ENCODE results near the gene AHRR.
A peak's percentile ranks its signal among the peaks of the same experiment; 100 is the strongest.
"Not testable (repeated sequence)": the region's sequence is repeated elsewhere in the genome, so short reads cannot be mapped to it uniquely, and the experiment has no call there.

The AHRR gene

DNA sequence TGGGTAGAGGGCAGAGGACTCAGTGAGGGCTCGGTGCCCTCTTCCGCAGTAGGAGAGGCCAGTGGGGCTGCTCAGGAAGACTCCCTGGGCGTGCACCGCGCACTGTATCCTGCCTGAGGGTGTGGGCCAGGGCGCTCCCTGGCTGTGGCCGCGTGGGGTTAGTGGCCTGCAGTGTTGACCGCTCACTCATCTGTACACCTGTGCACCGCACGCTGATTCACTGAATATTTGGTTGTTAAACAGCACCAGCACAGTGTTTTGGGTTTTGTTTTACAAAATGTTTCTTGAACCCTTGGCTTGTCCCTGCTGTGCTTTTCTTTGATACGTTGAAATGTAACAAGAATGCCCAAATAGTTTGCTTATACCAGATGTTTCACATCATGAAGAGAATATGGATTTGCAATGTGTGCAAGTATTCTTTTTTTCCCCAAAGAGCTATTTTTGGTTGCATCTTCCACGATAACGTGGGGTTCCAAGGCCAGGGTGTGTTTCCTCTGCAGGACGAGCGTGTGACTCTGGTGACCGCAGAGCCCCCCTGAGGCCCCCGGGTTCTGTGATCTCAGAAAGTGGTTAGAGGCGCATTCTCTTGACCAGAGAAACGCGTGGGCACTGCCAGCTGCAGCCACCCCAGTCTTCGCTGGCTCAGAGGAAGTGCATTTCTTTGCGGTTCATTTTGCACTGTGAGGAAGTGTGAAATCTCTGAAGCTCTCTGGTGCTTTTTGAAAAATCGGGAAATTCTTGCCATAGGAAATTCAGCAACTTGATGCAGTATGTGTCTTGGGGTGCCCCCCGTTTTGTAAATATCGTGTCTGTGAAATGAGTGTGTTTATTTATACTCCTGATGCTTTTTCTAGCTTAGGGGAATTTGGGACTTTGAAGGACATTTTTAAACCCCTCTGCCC lies 46.9 kb downstream of the AHRR start:
- no peak for DNase-seq

- DNase-seq = no peak
Observed at GRCh38 chr5:369151-369868, 47.8 kb downstream of the AHRR start.

- DNase-seq = not testable (repeated sequence)
Observed at GRCh38 chr5:369869-370236, 48.3 kb downstream of the AHRR start.

- no peak for DNase-seq
Observed at GRCh38 chr5:370311-370958, 48.9 kb downstream of the AHRR start.

DNA sequence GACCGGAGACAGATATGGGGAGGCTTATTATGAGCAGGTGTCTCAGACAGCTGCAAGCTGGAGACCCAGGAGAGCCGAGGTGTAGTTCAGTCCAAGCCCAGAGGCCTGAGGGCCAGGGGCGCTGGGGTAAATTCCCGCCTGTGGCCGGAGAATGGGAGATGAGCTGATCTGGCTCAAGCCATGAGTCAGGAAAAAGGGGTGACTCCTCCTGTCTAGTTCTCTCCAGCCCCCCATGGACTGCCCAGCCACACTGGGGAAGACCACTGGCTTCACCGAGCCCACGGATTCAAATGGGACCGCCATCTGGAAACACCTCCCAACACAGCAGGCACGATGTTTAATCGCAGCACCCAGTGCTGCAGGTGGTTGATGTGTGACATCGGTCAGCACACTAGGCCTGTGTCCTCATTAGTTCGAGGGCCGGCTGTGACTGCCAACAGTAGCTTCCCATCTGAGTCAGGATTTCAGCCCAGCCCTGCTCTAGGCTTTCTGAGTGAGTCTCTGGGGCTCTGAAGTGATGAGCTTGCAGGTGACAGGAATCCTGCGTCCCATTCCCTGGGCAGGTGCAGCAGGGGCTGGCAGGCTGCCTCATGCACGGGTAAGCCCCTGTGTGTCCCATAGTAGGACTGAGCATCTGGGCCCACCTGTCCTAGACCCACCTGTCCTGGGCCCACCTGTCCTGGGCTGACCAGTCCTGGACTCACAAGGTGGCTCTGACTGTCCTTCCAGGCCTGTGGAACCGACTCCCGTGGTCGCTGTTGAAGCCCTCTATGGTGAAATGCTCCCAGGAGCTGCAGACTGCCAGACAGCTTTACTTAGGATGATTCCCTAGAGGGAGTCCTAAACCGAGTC lies 49.7 kb downstream of the AHRR start:
- DNase-seq = peak; percentile 80

DNA sequence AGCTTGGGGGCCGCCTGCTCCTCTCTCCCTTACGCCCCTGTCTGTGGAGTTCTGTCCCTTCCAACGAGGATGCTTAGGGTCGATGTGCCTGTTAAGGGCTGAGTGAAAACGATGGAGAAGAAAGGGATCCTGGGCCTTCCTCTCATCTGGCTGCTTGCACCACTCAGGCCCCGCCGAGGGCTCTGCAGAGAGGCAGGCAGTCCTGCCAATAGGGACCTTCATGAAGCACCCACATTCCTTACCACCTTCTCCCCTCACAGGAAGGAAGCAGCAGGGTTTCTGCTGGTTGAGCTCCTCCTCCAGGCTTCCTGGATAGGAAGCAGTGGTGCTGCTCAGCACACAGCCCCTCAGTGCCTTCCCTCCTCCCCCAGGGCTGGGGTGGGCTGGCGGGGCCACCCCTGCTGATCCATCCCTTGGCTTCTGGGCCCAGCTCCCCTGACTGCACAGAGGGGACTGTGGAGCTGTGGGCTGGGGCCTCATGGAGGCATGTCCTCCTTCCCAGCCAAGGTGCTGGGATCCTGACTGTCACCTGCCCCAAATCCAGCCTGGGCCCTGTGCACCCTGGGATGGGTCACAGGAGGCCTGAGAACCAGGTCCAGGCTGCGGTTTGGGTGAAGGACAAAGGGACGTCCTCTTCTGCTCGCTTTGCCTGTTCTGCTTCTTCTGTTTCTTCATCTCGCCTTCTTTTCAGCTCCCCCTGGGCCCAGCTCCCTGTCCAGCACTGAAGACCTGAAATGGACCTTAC lies 50.5 kb downstream of the AHRR start:
- peak; percentile 52 for DNase-seq

- DNase-seq = no peak
Observed at GRCh38 chr5:372556-372995, 51.1 kb downstream of the AHRR start.

GRCh38 chr5:372996-373709 lies 51.6 kb downstream of the AHRR start:
- DNase-seq = no peak

DNA sequence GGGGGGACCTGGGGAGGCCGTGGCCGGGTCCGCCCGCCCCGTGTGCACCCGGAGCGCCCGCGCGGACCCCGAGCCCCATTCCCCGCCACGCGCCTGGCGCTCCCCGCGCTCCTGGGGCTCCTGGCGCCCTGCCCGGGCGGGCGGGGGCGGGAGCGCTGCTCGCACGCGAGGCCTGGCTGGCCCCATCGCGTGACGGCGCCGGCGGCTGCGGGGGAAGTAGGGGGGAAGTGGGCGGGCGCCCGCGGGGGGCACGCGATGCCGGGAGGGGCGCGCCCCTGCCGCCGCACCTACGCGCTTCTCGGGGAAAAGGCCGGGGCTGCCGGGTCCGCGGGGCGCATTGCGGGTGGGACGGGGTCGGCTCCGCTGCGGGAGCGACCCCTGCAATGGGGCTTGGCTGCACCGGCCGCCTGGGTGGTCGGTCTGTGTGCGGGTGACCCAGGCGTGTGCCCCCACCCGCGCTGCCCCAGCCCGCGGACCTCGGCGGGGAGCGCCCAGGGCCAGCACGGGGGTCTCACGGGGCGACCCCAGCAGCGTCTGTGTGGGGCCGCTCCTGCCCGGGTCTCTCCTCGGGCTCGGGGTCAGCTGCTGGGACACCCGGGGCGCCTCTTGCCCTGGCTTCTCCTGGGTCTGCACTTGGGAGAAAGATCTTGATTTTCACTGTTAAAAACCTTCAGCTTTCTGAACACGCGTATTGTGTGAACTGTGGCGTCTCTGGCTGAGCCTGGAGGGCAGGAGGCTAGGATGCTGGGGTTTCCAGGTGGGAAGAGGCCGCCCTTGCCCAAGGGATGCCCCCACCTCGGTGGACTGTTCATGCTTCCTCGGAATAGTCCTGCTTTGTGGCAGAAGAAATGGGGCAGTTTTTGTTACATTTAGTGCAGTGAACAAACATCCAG lies 52.4 kb downstream of the AHRR start:
- peak; percentile 76 for DNase-seq

GRCh38 chr5:374631-375335 lies 53.3 kb downstream of the AHRR start:
- no peak for DNase-seq

- DNase-seq = no peak
Observed at GRCh38 chr5:375336-375920, 53.9 kb downstream of the AHRR start.

DNA sequence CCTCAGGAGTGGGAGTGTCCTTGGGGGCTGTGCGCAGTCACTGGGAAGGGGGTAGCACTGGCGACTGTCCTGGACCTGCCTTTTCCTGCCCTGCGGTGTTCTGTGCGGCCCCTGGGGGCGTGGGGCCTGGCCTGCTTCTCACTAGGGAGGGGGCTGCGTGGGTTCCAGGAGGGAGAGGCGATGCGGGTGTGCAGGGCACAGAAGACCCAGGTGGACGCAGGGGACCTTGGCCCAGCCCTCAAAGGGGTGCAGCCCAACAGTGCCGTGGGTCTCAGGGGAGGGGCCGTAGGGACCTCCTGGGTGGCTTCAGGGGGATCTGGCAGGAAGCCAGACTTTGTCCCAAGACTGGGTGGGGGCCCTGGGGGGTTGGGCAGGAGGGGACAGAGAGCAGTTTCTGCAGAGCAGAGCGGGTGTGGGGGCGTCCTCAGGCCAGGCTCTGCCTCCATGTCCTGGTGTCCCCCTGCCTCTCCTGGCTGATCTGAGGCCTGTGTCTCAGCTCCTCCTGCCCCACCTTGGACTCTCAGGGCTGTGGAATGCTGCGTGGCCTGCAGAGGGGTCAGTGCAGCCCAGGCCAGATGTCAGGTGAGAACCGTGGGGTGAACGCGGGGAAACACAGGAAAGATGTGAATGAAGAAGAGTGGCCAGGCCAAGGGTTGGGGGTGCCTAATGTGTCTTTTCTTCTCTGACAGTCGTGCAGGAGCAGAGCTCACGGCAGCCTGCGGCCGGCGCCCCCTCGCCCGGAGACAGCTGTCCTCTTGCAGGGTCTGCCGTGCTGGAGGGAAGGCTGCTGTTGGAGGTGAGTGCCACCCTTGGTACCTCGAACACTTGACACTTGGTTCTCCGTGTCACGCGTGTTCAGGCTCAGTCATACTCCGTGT lies 54.6 kb downstream of the AHRR start:
- DNase-seq = no peak

- no peak for DNase-seq
Observed at GRCh38 chr5:376799-377325, 55.3 kb downstream of the AHRR start.

- no peak for DNase-seq
Observed at GRCh38 chr5:377326-377981, 55.9 kb downstream of the AHRR start.

- DNase-seq = peak; percentile 60
Observed at GRCh38 chr5:378301-378891, 56.9 kb downstream of the AHRR start.

DNA sequence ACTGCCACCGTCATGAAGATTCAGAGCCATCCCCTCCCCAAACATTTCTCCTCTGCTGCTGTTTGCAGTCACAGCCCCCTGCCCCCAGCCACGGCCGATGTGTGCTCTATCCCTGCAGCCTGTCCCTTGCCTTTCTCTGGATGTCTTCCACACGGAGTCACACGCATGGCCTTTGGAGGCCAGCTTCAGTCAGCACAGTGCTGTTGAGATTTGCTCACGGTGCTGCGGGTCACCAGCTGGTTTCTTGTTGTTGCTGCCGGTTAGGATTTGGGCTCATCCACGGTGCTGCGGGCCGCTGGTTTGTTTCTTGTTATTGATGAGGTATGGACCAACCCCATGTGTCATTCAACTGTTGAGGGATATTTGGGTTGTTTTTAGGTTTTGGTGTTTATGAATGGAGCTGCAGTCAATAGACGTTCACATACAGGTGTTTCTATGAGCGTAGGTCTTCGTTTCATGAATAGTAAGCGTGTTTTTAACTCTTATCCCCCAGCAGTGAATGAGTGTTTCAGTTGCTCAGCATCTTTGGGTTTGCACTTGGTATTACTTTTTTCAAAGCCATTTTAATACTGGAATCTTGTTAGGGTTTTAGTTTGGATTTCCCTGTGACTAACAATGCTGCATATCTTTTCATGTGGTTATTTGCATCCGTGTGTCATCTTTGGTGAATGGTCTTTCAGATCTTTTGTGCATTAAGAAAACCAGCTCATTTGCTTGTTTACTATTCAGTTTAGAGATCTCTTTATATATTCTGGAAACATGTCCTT lies 57.6 kb downstream of the AHRR start:
- DNase-seq = no peak
